ENCODE measurements around the gene MIA2.

GRCh38 chr14:39230416-39231035, 3.2 kb upstream of the MIA2 start:
- no peak for TF ChIP-seq CTCF (IDR thresholded peaks at IDR 0.05; ENCODE audit: insufficient read depth, low read length)
- no peak for TF ChIP-seq REST (IDR thresholded peaks at IDR 0.05; ENCODE audit: insufficient replicate concordance, low read depth)
- no peak for TF ChIP-seq POLR2AphosphoS5 (IDR thresholded peaks at IDR 0.05; ENCODE audit: low read depth)
